DMS153 treated with DMSO at 0.1 percent for 48 hours (cell line): ENCODE measurements around the gene MDGA2.
"Not testable (repeated sequence)": the region's sequence is repeated elsewhere in the genome, so short reads cannot be mapped to it uniquely, and the experiment has no call there.

ENCODE experiments used
- DNase-seq: peaks from one replicate; lab custom pipeline; 2025; ENCODE audit not compliant: unreplicated experiment; lab: John Stamatoyannopoulos, UW

Gene MDGA2

GRCh38 chr14:47246367-47246766 is 429.0 kb downstream of the MDGA2 start:
- no peak for DNase-seq

- DNase-seq: not testable (repeated sequence)
Observed at GRCh38 chr14:47242579-47242978, 432.8 kb downstream of the MDGA2 start.

- DNase-seq: no peak
Observed at GRCh38 chr14:47240748-47241437, 434.5 kb downstream of the MDGA2 start.

GRCh38 chr14:47235619-47236018 is 439.8 kb downstream of the MDGA2 start:
- DNase-seq: no peak

- no peak for DNase-seq
Observed at GRCh38 chr14:47226877-47227520, 448.4 kb downstream of the MDGA2 start.

GRCh38 chr14:47223656-47224055 is 451.7 kb downstream of the MDGA2 start:
- no peak for DNase-seq

- DNase-seq: no peak
Observed at GRCh38 chr14:47220096-47220495, 455.3 kb downstream of the MDGA2 start.

- no peak for DNase-seq
Observed at GRCh38 chr14:47211263-47211662, 464.1 kb downstream of the MDGA2 start.

- DNase-seq: no peak
Observed at GRCh38 chr14:47210099-47210498, 465.3 kb downstream of the MDGA2 start.

- DNase-seq: no peak
Observed at GRCh38 chr14:47208434-47208833, 467.0 kb downstream of the MDGA2 start.

GRCh38 chr14:47207617-47208016 is 467.8 kb downstream of the MDGA2 start:
- DNase-seq: no peak

- no peak for DNase-seq
Observed at GRCh38 chr14:47200740-47201139, 474.7 kb downstream of the MDGA2 start.

GRCh38 chr14:47195582-47195981 is 479.8 kb downstream of the MDGA2 start:
- no peak for DNase-seq

GRCh38 chr14:47194055-47194454 is 481.4 kb downstream of the MDGA2 start:
- no peak for DNase-seq

GRCh38 chr14:47192203-47192602 is 483.2 kb downstream of the MDGA2 start:
- not testable (repeated sequence) for DNase-seq

- no peak for DNase-seq
Observed at GRCh38 chr14:47191700-47192099, 483.7 kb downstream of the MDGA2 start.

GRCh38 chr14:47189911-47190484 is 485.4 kb downstream of the MDGA2 start:
- no peak for DNase-seq

- no peak for DNase-seq
Observed at GRCh38 chr14:47186486-47186885, 488.9 kb downstream of the MDGA2 start.

GRCh38 chr14:47179906-47180305 is 495.5 kb downstream of the MDGA2 start:
- no peak for DNase-seq

GRCh38 chr14:47171896-47172295 is 503.5 kb downstream of the MDGA2 start:
- not testable (repeated sequence) for DNase-seq

GRCh38 chr14:47167402-47167801 is 508.0 kb downstream of the MDGA2 start:
- DNase-seq: no peak

GRCh38 chr14:47155395-47155794 is 520.0 kb downstream of the MDGA2 start:
- no peak for DNase-seq
